Liver (tissue), 9 donors: ENCODE data around the gene ERFE. TPM values are rescaled to one million over a fixed set of nuclear protein-coding genes. Genes with fewer than 3 reads are reported as not detected.

Experiments
- DNase-seq: peaks from one replicate; pipeline ENCODE4 v3.0.0-alpha.2; 2017; ENCODE audit warnings: low spot score
- H3K27ac ChIP-seq, 2 donors: one replicate each; pipeline ENCODE4 v1.7.0; 2013; ENCODE audit warnings: inconsistent platforms in 2 of 2, low read length in 2 of 2, control low read depth in 1 of 2, low read depth in 1 of 2, mild to moderate bottlenecking in 1 of 2
- H3K27me3 ChIP-seq, 4 donors: one replicate each; pipeline versions ENCODE4 v1.6.1 to v1.7.0; 2013; ENCODE audit warnings: low read length in 3 of 4, inconsistent platforms in 1 of 4, mild to moderate bottlenecking in 1 of 4, moderate library complexity in 1 of 4; ENCODE audit not compliant: control insufficient read depth in 4 of 4, insufficient read depth in 4 of 4
- H3K36me3 ChIP-seq, 4 donors: one replicate each; pipeline versions ENCODE4 v1.6.1 to v1.7.0; 2013; ENCODE audit warnings: low read length in 3 of 4, mild to moderate bottlenecking in 3 of 4, low read depth in 1 of 4, moderate library complexity in 1 of 4; ENCODE audit not compliant: control insufficient read depth in 4 of 4, insufficient read depth in 3 of 4
- H3K4me1 ChIP-seq, 4 donors: one replicate each; pipeline versions ENCODE4 v1.6.1 to v1.7.0; 2013; ENCODE audit warnings: low read length in 3 of 4, mild to moderate bottlenecking in 3 of 4, moderate library complexity in 1 of 4; ENCODE audit not compliant: control insufficient read depth in 4 of 4, insufficient read depth in 4 of 4
- H3K4me3 ChIP-seq, 3 donors: one replicate each; pipeline versions ENCODE4 v1.6.1 to v1.7.0; 2013; ENCODE audit warnings: low read length in 3 of 3, control low read depth in 1 of 3, low read depth in 1 of 3, mild to moderate bottlenecking in 1 of 3
- H3K9ac ChIP-seq, 2 donors: one replicate each; pipeline ENCODE4 v1.7.0; 2013; ENCODE audit warnings: low read length in 2 of 2, mild to moderate bottlenecking in 2 of 2, moderate library complexity in 2 of 2, control low read depth in 1 of 2, low read depth in 1 of 2
- H3K9me3 ChIP-seq, 4 donors: one replicate each; pipeline versions ENCODE4 v1.6.1 to v1.7.0; 2013; ENCODE audit warnings: low read length in 3 of 4; ENCODE audit not compliant: control insufficient read depth in 4 of 4
- EGR1 ChIP-seq, 2 donors: IDR thresholded peaks; 2 replicates each; pipeline ENCODE4 v1.6.1; 2016 to 2018; ENCODE audit warnings: antibody characterized with exemption in 2 of 2, low read depth in 2 of 2
- FOXA1 ChIP-seq: IDR thresholded peaks from 2 replicates; pipeline ENCODE4 v1.6.1; 2016; ENCODE audit warnings: antibody characterized with exemption
- FOXA2 ChIP-seq: IDR thresholded peaks from 2 replicates; pipeline ENCODE4 v1.6.1; 2016; ENCODE audit warnings: antibody characterized with exemption
- GABPA ChIP-seq, 2 donors: IDR thresholded peaks in 1 of 2; conservative IDR thresholded peaks in 1 of 2; 2 replicates each; pipeline ENCODE4 v1.6.1; 2016; ENCODE audit warnings: antibody characterized with exemption in 2 of 2, mild to moderate bottlenecking in 1 of 2, moderate library complexity in 1 of 2
- HNF4A ChIP-seq, 2 donors: conservative IDR thresholded peaks; 2 replicates each; pipeline ENCODE4 v1.6.1; 2016; ENCODE audit warnings: antibody characterized with exemption in 2 of 2, mild to moderate bottlenecking in 2 of 2
- HNF4G ChIP-seq: IDR thresholded peaks from 2 replicates; pipeline ENCODE4 v1.6.1; 2016; ENCODE audit warnings: antibody characterized with exemption
- JUND ChIP-seq, 2 donors: IDR thresholded peaks; 2 replicates each; pipeline ENCODE4 v1.6.1; 2016; ENCODE audit warnings: antibody characterized with exemption in 2 of 2
- NR2F2 ChIP-seq: IDR thresholded peaks from 2 replicates; pipeline ENCODE4 v1.6.1; 2016; ENCODE audit warnings: antibody characterized with exemption
- RAD21 ChIP-seq, 2 donors: IDR thresholded peaks; 2 replicates each; pipeline ENCODE4 v1.6.1; 2016; ENCODE audit warnings: antibody characterized with exemption in 2 of 2, mild to moderate bottlenecking in 2 of 2
- RXRA ChIP-seq, 2 donors: IDR thresholded peaks; 2 replicates each; pipeline ENCODE4 v1.6.1; 2017 to 2018; ENCODE audit warnings: antibody characterized with exemption in 2 of 2, mild to moderate bottlenecking in 1 of 2
- TAF1 ChIP-seq: conservative IDR thresholded peaks from 2 replicates; pipeline ENCODE4 v1.6.1; 2016; ENCODE audit warnings: antibody characterized with exemption, mild to moderate bottlenecking
- YY1 ChIP-seq: IDR thresholded peaks from 2 replicates; pipeline ENCODE4 v1.6.1; 2016; ENCODE audit warnings: antibody characterized with exemption, mild to moderate bottlenecking
- WGBS: extraction: QIAGEN DNeasy Blood & Tissue Kit; methylation state at CpG from one replicate; pipeline ENCODE4 v1.1.7; 2013; 5-methylcytosine and 5-hydroxymethylcytosine counted together
- polyA plus RNA-seq, 2 donors: library from polyadenylated mRNA; stranded (reverse) in 1 of 2; unstranded in 1 of 2; fragments of 200-250 nt in 1 of 2; fragments of >200 nt in 1 of 2; fragmentation: Nextera tagmentation in 1 of 2; extraction: Ambion mirVana in 1 of 2; gene quantifications; one replicate each; pipeline versions ENCODE4 v1.2.1 to v1.2.3, GENCODE V29; 2013 to 2015
- total RNA-seq, 2 donors: library from RNA; depleted of rRNA; stranded (reverse); fragments of >200 nt; gene quantifications; one replicate each; pipeline ENCODE4 v1.2.3, GENCODE V29; 2014
- TF ChIP-seq, protein P1 (sequence below): IDR thresholded peaks from 2 replicates; pipeline ENCODE4 v1.6.1; 2016; ENCODE audit warnings: antibody characterized with exemption, mild to moderate bottlenecking
- TF ChIP-seq, protein P2 (sequence below): fragments of 150-350 bp; IDR thresholded peaks from 2 replicates; pipeline ENCODE4 v1.5.1; 2017; ENCODE audit warnings: improper control_type of control experiment, low read depth, low read length; ENCODE audit not compliant: missing input control
- TF ChIP-seq, protein P3 (sequence below): IDR thresholded peaks from 2 replicates; pipeline ENCODE4 v1.6.1; 2016; ENCODE audit warnings: antibody characterized with exemption
- TF ChIP-seq, protein P4 (sequence below): IDR thresholded peaks from 2 replicates; pipeline ENCODE4 v1.6.1; 2016; ENCODE audit warnings: antibody characterized with exemption
- donor health status: healthy.
- donor health status: healthy.
- donor health status: healthy.
- donor health status: healthy.
- donor health status: healthy.

Gene ERFE
- total and polyA plus RNA-seq, 4 donors = 0.17 to 14.0 TPM; not detected in 2

DNA sequence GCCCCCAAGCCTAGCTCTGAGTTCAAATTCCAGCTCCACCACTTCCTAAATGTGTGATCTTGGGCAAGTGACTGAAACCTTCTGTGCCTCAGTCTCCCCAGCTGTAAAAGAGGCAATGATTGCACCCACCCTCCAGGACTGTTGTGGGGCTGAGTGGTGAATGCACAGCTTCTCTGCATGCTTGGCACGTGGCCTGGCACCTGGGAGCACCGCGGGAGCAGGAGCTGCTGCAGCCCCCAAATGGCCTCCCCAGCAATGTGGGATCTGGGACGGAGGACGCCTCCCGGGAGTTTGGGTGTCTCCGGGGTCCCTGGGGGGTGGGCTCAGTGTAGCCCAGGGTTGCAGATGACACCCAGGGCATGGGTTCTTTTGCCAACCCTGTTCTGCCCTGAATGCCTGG is 18.7 kb upstream of the ERFE start:
- no peak for DNase-seq
- no peaks in the 10 kb centered on the region for H3K27me3 ChIP-seq
- TF ChIP-seq HNF4A (conservative IDR thresholded peaks at IDR 0.05) = no peak
- TF ChIP-seq FOXA1 = no peak
- TF ChIP-seq YY1 = no peak
- TF ChIP-seq FOXA2 = no peak
- TF ChIP-seq, protein P1, sequence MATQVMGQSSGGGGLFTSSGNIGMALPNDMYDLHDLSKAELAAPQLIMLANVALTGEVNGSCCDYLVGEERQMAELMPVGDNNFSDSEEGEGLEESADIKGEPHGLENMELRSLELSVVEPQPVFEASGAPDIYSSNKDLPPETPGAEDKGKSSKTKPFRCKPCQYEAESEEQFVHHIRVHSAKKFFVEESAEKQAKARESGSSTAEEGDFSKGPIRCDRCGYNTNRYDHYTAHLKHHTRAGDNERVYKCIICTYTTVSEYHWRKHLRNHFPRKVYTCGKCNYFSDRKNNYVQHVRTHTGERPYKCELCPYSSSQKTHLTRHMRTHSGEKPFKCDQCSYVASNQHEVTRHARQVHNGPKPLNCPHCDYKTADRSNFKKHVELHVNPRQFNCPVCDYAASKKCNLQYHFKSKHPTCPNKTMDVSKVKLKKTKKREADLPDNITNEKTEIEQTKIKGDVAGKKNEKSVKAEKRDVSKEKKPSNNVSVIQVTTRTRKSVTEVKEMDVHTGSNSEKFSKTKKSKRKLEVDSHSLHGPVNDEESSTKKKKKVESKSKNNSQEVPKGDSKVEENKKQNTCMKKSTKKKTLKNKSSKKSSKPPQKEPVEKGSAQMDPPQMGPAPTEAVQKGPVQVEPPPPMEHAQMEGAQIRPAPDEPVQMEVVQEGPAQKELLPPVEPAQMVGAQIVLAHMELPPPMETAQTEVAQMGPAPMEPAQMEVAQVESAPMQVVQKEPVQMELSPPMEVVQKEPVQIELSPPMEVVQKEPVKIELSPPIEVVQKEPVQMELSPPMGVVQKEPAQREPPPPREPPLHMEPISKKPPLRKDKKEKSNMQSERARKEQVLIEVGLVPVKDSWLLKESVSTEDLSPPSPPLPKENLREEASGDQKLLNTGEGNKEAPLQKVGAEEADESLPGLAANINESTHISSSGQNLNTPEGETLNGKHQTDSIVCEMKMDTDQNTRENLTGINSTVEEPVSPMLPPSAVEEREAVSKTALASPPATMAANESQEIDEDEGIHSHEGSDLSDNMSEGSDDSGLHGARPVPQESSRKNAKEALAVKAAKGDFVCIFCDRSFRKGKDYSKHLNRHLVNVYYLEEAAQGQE = no peak
- no peak overlapping the region for H3K27ac ChIP-seq
- WGBS = 92% methylated on average over 7 of the region's 7 CpGs
- no peak overlapping the region for H3K9ac ChIP-seq
- no peaks in the 10 kb centered on the region for H3K9me3 ChIP-seq
- H3K36me3 ChIP-seq = no peaks in the 10 kb centered on the region
- H3K4me3 ChIP-seq = no peak overlapping the region
- H3K4me1 ChIP-seq = peaks cover 0 to 8% (median 2%) of the 10 kb centered on the region in 4 donors

DNA sequence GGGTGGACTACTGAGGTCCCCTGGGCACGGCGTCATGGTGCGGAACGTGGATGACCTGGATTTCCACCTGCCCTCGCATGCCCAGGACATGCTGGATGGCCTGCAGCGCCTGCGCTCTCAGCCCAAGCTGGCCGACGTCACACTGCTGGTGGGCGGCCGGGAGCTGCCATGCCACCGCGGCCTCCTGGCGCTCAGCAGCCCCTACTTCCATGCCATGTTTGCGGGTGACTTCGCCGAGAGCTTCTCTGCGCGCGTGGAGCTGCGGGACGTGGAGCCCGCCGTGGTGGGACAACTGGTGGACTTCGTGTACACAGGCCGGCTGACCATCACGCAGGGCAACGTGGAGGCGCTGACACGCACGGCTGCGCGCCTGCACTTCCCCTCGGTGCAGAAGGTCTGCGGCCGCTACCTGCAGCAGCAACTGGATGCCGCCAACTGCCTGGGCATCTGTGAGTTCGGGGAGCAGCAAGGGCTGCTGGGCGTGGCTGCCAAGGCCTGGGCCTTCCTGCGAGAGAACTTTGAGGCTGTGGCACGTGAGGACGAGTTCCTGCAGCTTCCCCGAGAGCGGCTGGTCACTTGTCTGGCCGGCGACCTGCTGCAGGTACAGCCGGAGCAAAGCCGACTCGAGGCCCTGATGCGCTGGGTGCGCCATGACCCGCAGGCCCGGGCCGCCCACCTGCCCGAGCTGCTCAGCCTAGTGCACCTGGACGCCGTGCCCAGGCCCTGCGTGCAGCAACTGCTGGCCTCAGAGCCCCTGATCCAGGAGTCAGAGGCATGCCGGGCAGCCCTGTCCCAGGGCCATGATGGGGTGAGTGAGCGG is 17.8 kb upstream of the ERFE start:
- Histone ChIP-seq H3K4me3 (no peak overlapping the region), H3K9ac (no peak overlapping the region), H3K27ac (no peak overlapping the region), H3K36me3 (no peaks in the 10 kb centered on the region), H3K4me1 (peaks cover 0 to 8% (median 2%) of the 10 kb centered on the region in 4 donors), H3K9me3 (no peaks in the 10 kb centered on the region), H3K27me3 (no peaks in the 10 kb centered on the region)
- no peak for TF ChIP-seq NR2F2
- TF ChIP-seq JUND (IDR thresholded peaks at IDR 0.05) = no peak
- no peak for TF ChIP-seq FOXA1
- no peak for TF ChIP-seq GABPA (IDR thresholded peaks at IDR 0.05 in 1 of 2, conservative IDR thresholded peaks at IDR 0.05 in 1 of 2)
- no peak for TF ChIP-seq RAD21 (IDR thresholded peaks at IDR 0.05)
- no peak for TF ChIP-seq HNF4G
- no peak for DNase-seq
- 94% methylated on average over 60 of the region's 60 CpGs for WGBS

DNA sequence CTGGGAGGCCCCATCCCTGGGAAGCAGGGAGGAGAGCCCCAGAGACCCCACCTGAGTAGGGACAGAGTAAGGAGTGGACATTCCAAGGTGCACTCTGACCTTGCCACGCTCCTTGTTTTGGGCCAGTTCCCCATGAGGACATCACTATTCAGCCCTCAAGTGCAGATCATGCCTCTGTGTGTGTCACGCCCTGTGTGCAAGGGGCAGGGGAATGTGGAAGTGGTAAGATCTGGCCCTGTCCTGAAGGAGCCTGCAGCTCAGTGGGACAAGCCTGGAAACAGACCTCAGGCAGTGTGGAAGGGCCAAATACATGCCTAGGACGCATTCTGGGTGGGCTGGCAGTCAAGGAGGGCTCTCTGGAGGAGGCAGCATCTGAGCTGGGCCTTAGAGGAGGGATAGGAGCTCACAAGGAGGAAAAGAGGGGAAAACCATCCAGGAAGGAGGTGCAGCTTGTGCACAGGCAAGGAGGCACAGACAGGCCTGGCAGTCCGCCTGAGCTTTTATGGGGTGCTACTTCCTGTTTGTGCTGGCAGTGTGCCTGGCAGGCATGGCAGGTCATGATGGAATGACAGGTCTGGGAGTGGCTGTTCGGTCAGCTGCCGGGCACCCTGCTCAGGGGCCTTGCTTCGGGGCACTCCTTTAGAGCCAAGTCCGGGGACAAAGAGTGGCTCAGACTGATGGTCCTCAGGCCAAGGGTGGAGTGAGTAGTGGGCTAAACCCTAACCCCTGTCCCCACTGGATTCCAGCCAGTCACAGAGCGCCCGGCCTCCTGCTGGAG is 17.0 kb upstream of the ERFE start:
- no peaks in the 10 kb centered on the region for H3K27me3 ChIP-seq
- no peaks in the 10 kb centered on the region for H3K36me3 ChIP-seq
- 73% methylated on average over 10 of the region's 10 CpGs for WGBS
- no peak overlapping the region for H3K9ac ChIP-seq
- peaks cover 0 to 7% (median 2%) of the 10 kb centered on the region in 4 donors for H3K4me1 ChIP-seq
- H3K9me3 ChIP-seq = no peaks in the 10 kb centered on the region
- DNase-seq = no peak
- no peak overlapping the region for H3K27ac ChIP-seq
- H3K4me3 ChIP-seq = no peak overlapping the region
- TF ChIP-seq, protein P1 = no peak
- TF ChIP-seq HNF4G = no peak
- TF ChIP-seq GABPA (IDR thresholded peaks at IDR 0.05 in 1 of 2, conservative IDR thresholded peaks at IDR 0.05 in 1 of 2) = no peak
- no peak for TF ChIP-seq TAF1
- TF ChIP-seq RXRA (IDR thresholded peaks at IDR 0.05) = no peak
- no peak for TF ChIP-seq FOXA2
- TF ChIP-seq JUND (IDR thresholded peaks at IDR 0.05) = no peak
- TF ChIP-seq NR2F2 = no peak
- TF ChIP-seq, protein P2, sequence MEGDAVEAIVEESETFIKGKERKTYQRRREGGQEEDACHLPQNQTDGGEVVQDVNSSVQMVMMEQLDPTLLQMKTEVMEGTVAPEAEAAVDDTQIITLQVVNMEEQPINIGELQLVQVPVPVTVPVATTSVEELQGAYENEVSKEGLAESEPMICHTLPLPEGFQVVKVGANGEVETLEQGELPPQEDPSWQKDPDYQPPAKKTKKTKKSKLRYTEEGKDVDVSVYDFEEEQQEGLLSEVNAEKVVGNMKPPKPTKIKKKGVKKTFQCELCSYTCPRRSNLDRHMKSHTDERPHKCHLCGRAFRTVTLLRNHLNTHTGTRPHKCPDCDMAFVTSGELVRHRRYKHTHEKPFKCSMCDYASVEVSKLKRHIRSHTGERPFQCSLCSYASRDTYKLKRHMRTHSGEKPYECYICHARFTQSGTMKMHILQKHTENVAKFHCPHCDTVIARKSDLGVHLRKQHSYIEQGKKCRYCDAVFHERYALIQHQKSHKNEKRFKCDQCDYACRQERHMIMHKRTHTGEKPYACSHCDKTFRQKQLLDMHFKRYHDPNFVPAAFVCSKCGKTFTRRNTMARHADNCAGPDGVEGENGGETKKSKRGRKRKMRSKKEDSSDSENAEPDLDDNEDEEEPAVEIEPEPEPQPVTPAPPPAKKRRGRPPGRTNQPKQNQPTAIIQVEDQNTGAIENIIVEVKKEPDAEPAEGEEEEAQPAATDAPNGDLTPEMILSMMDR = no peak
- TF ChIP-seq, protein P3, sequence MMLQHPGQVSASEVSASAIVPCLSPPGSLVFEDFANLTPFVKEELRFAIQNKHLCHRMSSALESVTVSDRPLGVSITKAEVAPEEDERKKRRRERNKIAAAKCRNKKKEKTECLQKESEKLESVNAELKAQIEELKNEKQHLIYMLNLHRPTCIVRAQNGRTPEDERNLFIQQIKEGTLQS = no peak
- no peak for TF ChIP-seq EGR1 (IDR thresholded peaks at IDR 0.05; ENCODE audit: low read depth in 2 of 2)
- TF ChIP-seq, protein P4, sequence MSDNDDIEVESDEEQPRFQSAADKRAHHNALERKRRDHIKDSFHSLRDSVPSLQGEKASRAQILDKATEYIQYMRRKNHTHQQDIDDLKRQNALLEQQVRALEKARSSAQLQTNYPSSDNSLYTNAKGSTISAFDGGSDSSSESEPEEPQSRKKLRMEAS = no peak
